HepG2 (cell line): ENCODE data around the gene APOL2. TPM values are rescaled to one million over a fixed set of nuclear protein-coding genes. Genes with fewer than 3 reads are reported as not detected.

Experiments used
- ATF1 ChIP-seq: IDR thresholded peaks from 2 replicates; pipeline ENCODE4 v1.6.1; 2016; ENCODE audit warnings: mild to moderate bottlenecking, control low read depth
- BCL6 ChIP-seq: IDR thresholded peaks from 2 replicates; pipeline ENCODE4 v1.6.1; 2016; ENCODE audit warnings: missing genetic modification reagents, missing compliant biosample characterization
- CREB1 ChIP-seq, 2 experiments: fragments of 450-650 bp in 1 of 2; IDR thresholded peaks; 2 replicates each; pipeline ENCODE4 v1.6.1; 2016 to 2017; ENCODE audit warnings: control low read depth in 1 of 2, mild to moderate bottlenecking in 1 of 2, missing compliant biosample characterization in 1 of 2, missing genetic modification characterization in 1 of 2
- DMAP1 ChIP-seq: IDR thresholded peaks from 2 replicates; pipeline ENCODE4 v1.6.1; 2016
- KDM3A ChIP-seq: IDR thresholded peaks from 2 replicates; pipeline ENCODE4 v1.6.1; 2018; ENCODE audit warnings: low read depth, missing compliant biosample characterization
- PCBP1 ChIP-seq: fragments of 200-400 bp; formaldehyde crosslinking; IDR thresholded peaks from 2 replicates; pipeline ENCODE4 v1.6.1; 2017; ENCODE audit warnings: mild to moderate bottlenecking, low read depth, low read length, borderline replicate concordance
- SNAPC4 ChIP-seq: sonication (generic); formaldehyde crosslinking; IDR thresholded peaks from 2 replicates; pipeline ENCODE4 v1.4.0; 2020; ENCODE audit warnings: mild to moderate bottlenecking, missing genetic modification reagents
- UBTF ChIP-seq: sonication (generic); formaldehyde crosslinking; IDR thresholded peaks from 2 replicates; pipeline ENCODE4 v1.4.0; 2020; ENCODE audit warnings: mild to moderate bottlenecking, missing genetic modification reagents
- YEATS4 ChIP-seq: sonication (generic); formaldehyde crosslinking; IDR thresholded peaks from 2 replicates; pipeline ENCODE4 v1.4.0; 2020; ENCODE audit warnings: missing genetic modification reagents, borderline replicate concordance
- ZBTB26 ChIP-seq: IDR thresholded peaks from 2 replicates; pipeline ENCODE4 v1.6.1; 2016; ENCODE audit warnings: missing compliant biosample characterization, missing genetic modification reagents, borderline replicate concordance
- ZFAT ChIP-seq: sonication (generic); formaldehyde crosslinking; conservative IDR thresholded peaks from 2 replicates; pipeline ENCODE4 v1.8.1; 2023; ENCODE audit warnings: missing genetic modification reagents, inconsistent platforms
- ZGPAT ChIP-seq: IDR thresholded peaks from 2 replicates; pipeline ENCODE4 v1.6.1; 2016; ENCODE audit warnings: mild to moderate bottlenecking
- ZKSCAN8 ChIP-seq: IDR thresholded peaks from 2 replicates; pipeline ENCODE4 v1.6.1; 2016; ENCODE audit warnings: borderline replicate concordance, missing genetic modification reagents, missing compliant biosample characterization
- ZNF441 ChIP-seq: sonication (generic); formaldehyde crosslinking; IDR thresholded peaks from 2 replicates; pipeline ENCODE4 v1.7.0; 2021; ENCODE audit warnings: missing genetic modification reagents, borderline replicate concordance
- ZNF710 ChIP-seq: sonication (generic); formaldehyde crosslinking; IDR thresholded peaks from 2 replicates; pipeline ENCODE4 v1.5.0; 2020; ENCODE audit warnings: mild to moderate bottlenecking, missing genetic modification reagents, borderline replicate concordance
- ZNF790 ChIP-seq: sonication (generic); formaldehyde crosslinking; IDR thresholded peaks from 2 replicates; pipeline ENCODE4 v1.8.0; 2022; ENCODE audit warnings: missing genetic modification reagents, mild to moderate bottlenecking, borderline replicate concordance
- polyA plus RNA-seq, 8 experiments: library from polyadenylated mRNA; depleted of rRNA in 3 of 8; stranded (reverse) in 7 of 8; unstranded in 1 of 8; fragments of >200 nt; fragmentation: Illumina TruSeq in 4 of 8; extraction: Trizol in 4 of 8; gene quantifications; 2 replicates each; pipeline versions ENCODE4 v1.2.1 to v1.2.3, GENCODE V29; 2011 to 2016; ENCODE audit warnings: low read depth in 4 of 8, missing spikeins in 1 of 8, mixed read lengths in 1 of 8; ENCODE audit not compliant: insufficient read depth in 1 of 8
- total RNA-seq, 5 experiments: library from RNA; depleted of rRNA; stranded (reverse); fragments of >200 nt; fragmentation: Illumina TruSeq; extraction: Trizol; gene quantifications; 2 replicates each; pipeline ENCODE4 v1.2.3, GENCODE V29; 2016; ENCODE audit warnings: low read depth in 1 of 5

APOL2 gene
- total and polyA plus RNA-seq, 2 of the 13 experiments (the other 11 are each of a cell fraction or from before 2014, with no cell fraction given) = 28.7 to 51.2 TPM

GRCh38 chr22:36279219-36279666 lies 39.9 kb upstream of the APOL2 start (continued):
- TF ChIP-seq ZKSCAN8 (peak; percentile 65; the same call in 1 of the 2 replicates), ZNF441 (CRISPR knock-in tag) (no peak), PCBP1 (no peak), ZGPAT (CRISPR knock-in tag) (peak; percentile 59; the same call in 1 of the 2 replicates), SNAPC4 (CRISPR knock-in tag) (no peak), ZNF790 (CRISPR knock-in tag) (no peak), DMAP1 (CRISPR knock-in tag) (peak; percentile 66; the same call in 1 of the 2 replicates), ZBTB26 (CRISPR knock-in tag) (no peak), BCL6 (CRISPR knock-in tag) (peak; percentile 90), ZFAT (no peak), UBTF (CRISPR knock-in tag) (no peak), KDM3A (CRISPR knock-in tag) (no peak; the same call in 1 of the 2 replicates), ATF1 (CRISPR knock-in tag) (no peak), CREB1 (IDR thresholded peaks at IDR 0.05) (0 out of 2 replicates have a peak, but pooled peaks have one; percentile 11), CREB1 (CRISPR knock-in tag; IDR thresholded peaks at IDR 0.05) (peak; percentile 44), ZNF710 (no peak), YEATS4 (CRISPR knock-in tag) (0 out of 2 replicates have a peak, but pooled peaks have one; percentile 30)
